Measurements from ENCODE around the gene KRTAP5-8. TPM values are rescaled to one million over a fixed set of nuclear protein-coding genes. Genes with fewer than 3 reads are reported as not detected.
"Not testable (repeated sequence)": the region's sequence is repeated elsewhere in the genome, so short reads cannot be mapped to it uniquely, and the experiment has no call there.

KRTAP5-8 gene
- total RNA-seq, 1 donor, result not detected

GRCh38 chr11:71557257-71557656 is 19.4 kb downstream of the KRTAP5-8 start:
- no peak overlapping the region for H3K4me3 ChIP-seq (ENCODE audit: low read depth, low read length)
- DNase-seq (ENCODE audit: low read depth), result no peak
- no peak for TF ChIP-seq CTCF (IDR thresholded peaks at IDR 0.05; ENCODE audit: insufficient read depth, low read length)

GRCh38 chr11:71558996-71559395 is 21.2 kb downstream of the KRTAP5-8 start:
- no peak for DNase-seq (ENCODE audit: low read depth)
- no peak for TF ChIP-seq CTCF (IDR thresholded peaks at IDR 0.05; ENCODE audit: insufficient read depth, low read length)
- no peak overlapping the region for H3K4me3 ChIP-seq (ENCODE audit: low read depth, low read length)

- no peak for TF ChIP-seq CTCF (IDR thresholded peaks at IDR 0.05; ENCODE audit: insufficient read depth, low read length)
- DNase-seq (ENCODE audit: low read depth), result peak; percentile 15
- no peak overlapping the region for H3K4me3 ChIP-seq (ENCODE audit: low read depth, low read length)
Observed at GRCh38 chr11:71562120-71562519, 24.3 kb downstream of the KRTAP5-8 start.

- no peak overlapping the region for H3K4me3 ChIP-seq (ENCODE audit: low read depth, low read length)
- peak; percentile 14 for DNase-seq (ENCODE audit: low read depth)
- no peak for TF ChIP-seq CTCF (IDR thresholded peaks at IDR 0.05; ENCODE audit: insufficient read depth, low read length)
Observed at GRCh38 chr11:71563406-71563805, 25.6 kb downstream of the KRTAP5-8 start.

GRCh38 chr11:71564430-71564829 is 26.6 kb downstream of the KRTAP5-8 start:
- H3K4me3 ChIP-seq (ENCODE audit: low read depth, low read length), result no peak overlapping the region
- no peak for TF ChIP-seq CTCF (IDR thresholded peaks at IDR 0.05; ENCODE audit: insufficient read depth, low read length)
- DNase-seq (ENCODE audit: low read depth), result no peak

- no peak for TF ChIP-seq CTCF (IDR thresholded peaks at IDR 0.05; ENCODE audit: insufficient read depth, low read length)
- no peak for DNase-seq (ENCODE audit: low read depth)
Observed at GRCh38 chr11:71565263-71565662, 27.4 kb downstream of the KRTAP5-8 start, which contains the start of gene KRTAP5-10. TSS of gene KRTAP5-10 (plus strand) at chr11:71565563. CDS start at chr11:71565588, 25 bp downstream.

GRCh38 chr11:71566081-71566620 is 28.3 kb downstream of the KRTAP5-8 start:
- no peak for DNase-seq (ENCODE audit: low read depth)
- no peak for TF ChIP-seq CTCF (IDR thresholded peaks at IDR 0.05; ENCODE audit: insufficient read depth, low read length)

More at GRCh38 chr11:71565263-71565662, 27.4 kb downstream of the KRTAP5-8 start, which contains the start of gene KRTAP5-10:
- no peak within 1 kb of the TSS for H3K4me3 ChIP-seq (ENCODE audit: low read depth, low read length)

GRCh38 chr11:71566626-71567599 is 29.1 kb downstream of the KRTAP5-8 start:
- not testable (repeated sequence) for DNase-seq (ENCODE audit: low read depth); H3K4me3 ChIP-seq (ENCODE audit: low read depth, low read length)

More at GRCh38 chr11:71566081-71566620, 28.3 kb downstream of the KRTAP5-8 start:
- no peak overlapping the region for H3K4me3 ChIP-seq (ENCODE audit: low read depth, low read length)

GRCh38 chr11:71567633-71568032 is 29.8 kb downstream of the KRTAP5-8 start:
- H3K4me3 ChIP-seq (ENCODE audit: low read depth, low read length); DNase-seq (ENCODE audit: low read depth): not testable (repeated sequence)
